Keratinocyte (primary cell): ENCODE data around the gene RIMKLA. TPM values are rescaled to one million over a fixed set of nuclear protein-coding genes. Genes with fewer than 3 reads are reported as not detected.
A peak's percentile ranks its signal among the peaks of the same experiment; 100 is the strongest.

Source experiments
- DNase-seq: peaks from one replicate; pipeline ENCODE4 v3.0.0-alpha.2; 2011; ENCODE audit warnings: low read depth, missing footprints, low spot score
- FAIRE-seq: peaks from 2 replicates; lab custom pipeline; 2011; peaks lifted over from hg19 to GRCh38; lab: Jason Lieb, UNC
- H2AFZ ChIP-seq: 2 replicates; pipeline ENCODE4 v1.6.0; 2012; ENCODE audit warnings: low read length, control low read depth, inconsistent platforms; ENCODE audit not compliant: control insufficient read depth
- H3K27ac ChIP-seq: 2 replicates; pipeline ENCODE4 v1.5.1; 2011; ENCODE audit warnings: low read length; ENCODE audit not compliant: control insufficient read depth, insufficient read depth
- H3K27me3 ChIP-seq: 3 replicates; pipeline ENCODE4 v1.6.0; 2011; ENCODE audit warnings: low read length; ENCODE audit not compliant: control insufficient read depth, insufficient read depth; ENCODE audit errors: extremely low read depth
- H3K36me3 ChIP-seq, 2 experiments: 2 replicates in 1 of 2; 3 replicates in 1 of 2; pipeline ENCODE4 v1.5.1; 2011; ENCODE audit warnings: low read length in 2 of 2, mild to moderate bottlenecking in 1 of 2; ENCODE audit not compliant: control insufficient read depth in 2 of 2, insufficient read depth in 2 of 2; ENCODE audit errors: extremely low read depth in 1 of 2
- H3K4me1 ChIP-seq: 3 replicates; pipeline ENCODE4 v1.5.1; 2011; ENCODE audit warnings: low read length; ENCODE audit not compliant: control insufficient read depth, insufficient read depth; ENCODE audit errors: extremely low read depth
- H3K4me2 ChIP-seq: 3 replicates; pipeline ENCODE4 v1.6.0; 2011; ENCODE audit warnings: low read depth, low read length; ENCODE audit not compliant: control insufficient read depth, insufficient read depth; ENCODE audit errors: extremely low read depth
- H3K4me3 ChIP-seq, 3 experiments: fragments of 200-600 bp in 1 of 3; sonication (generic) in 1 of 3; 2 replicates in 2 of 3; 3 replicates in 1 of 3; pipeline ENCODE4 v1.5.1; 2011 to 2016; ENCODE audit warnings: low read length in 3 of 3, mild to moderate bottlenecking in 3 of 3, control low read depth in 2 of 3, inconsistent platforms in 1 of 3, low read depth in 1 of 3, mixed read lengths in 1 of 3, mixed run types in 1 of 3, moderate library complexity in 1 of 3; ENCODE audit not compliant: control insufficient read depth in 2 of 3, insufficient read depth in 2 of 3; ENCODE audit errors: extremely low read depth in 1 of 3
- H3K79me2 ChIP-seq: 2 replicates; pipeline ENCODE4 v1.6.0; 2012; ENCODE audit warnings: low read length; ENCODE audit not compliant: control insufficient read depth, insufficient read depth
- H3K9ac ChIP-seq: 3 replicates; pipeline ENCODE4 v1.6.0; 2011; ENCODE audit warnings: low read length; ENCODE audit not compliant: control insufficient read depth, insufficient read depth; ENCODE audit errors: extremely low read depth
- H3K9me1 ChIP-seq: 3 replicates; pipeline ENCODE4 v1.6.0; 2011; ENCODE audit warnings: low read length; ENCODE audit not compliant: control insufficient read depth, insufficient read depth; ENCODE audit errors: extremely low read depth
- H3K9me3 ChIP-seq: 2 replicates; pipeline ENCODE4 v1.5.1; 2012; ENCODE audit warnings: low read depth, low read length; ENCODE audit not compliant: control insufficient read depth
- H4K20me1 ChIP-seq: 3 replicates; pipeline ENCODE4 v1.6.0; 2011; ENCODE audit warnings: low read length; ENCODE audit not compliant: control insufficient read depth, insufficient read depth; ENCODE audit errors: extremely low read depth
- EZH2 ChIP-seq: IDR thresholded peaks from one replicate; pipeline ENCODE4 v1.6.1; 2012; ENCODE audit warnings: inconsistent platforms, mild to moderate bottlenecking, low read length, moderate library complexity
- dilution Hi-C: fragments of 300-500 bp; cut with MboI; formaldehyde crosslinking; loops from one replicate; pipeline ENCODE4 v1.7.0; 2020; ENCODE audit warnings: low sequenced_read_pairs; ENCODE audit not compliant: extremely low pct_ligation_motif_present
- polyA plus RNA-seq, 5 experiments: library from polyadenylated mRNA; depleted of rRNA in 3 of 5; stranded (reverse) in 3 of 5; stranded (forward) in 1 of 5; unstranded in 1 of 5; fragments of >200 nt; gene quantifications; 1 replicate in 1 of 5; 2 replicates in 3 of 5; 3 replicates in 1 of 5; pipeline versions ENCODE4 v1.2.1 to v1.2.3, GENCODE V29; 2011 to 2012; ENCODE audit warnings: missing spikeins in 2 of 5, low read depth in 1 of 5, low replicate concordance in 1 of 5
- TF ChIP-seq, protein P1 (sequence below), 3 experiments: IDR thresholded peaks in 1 of 3; conservative IDR thresholded peaks in 1 of 3; optimal IDR thresholded peaks in 1 of 3; 2 replicates in 2 of 3; 3 replicates in 1 of 3; pipeline versions ENCODE3 to v1.5.1; 2011; ENCODE audit warnings: low read length in 3 of 3, mild to moderate bottlenecking in 3 of 3, moderate library complexity in 2 of 3, control low read depth in 1 of 3, inconsistent platforms in 1 of 3; ENCODE audit not compliant: insufficient read depth in 2 of 3; ENCODE audit errors: extremely low read depth in 1 of 3

The RIMKLA gene
- polyA plus RNA-seq, 1 donor (not counting 4 experiments of a cell fraction or from before 2014, with no cell fraction given): not detected

DNA sequence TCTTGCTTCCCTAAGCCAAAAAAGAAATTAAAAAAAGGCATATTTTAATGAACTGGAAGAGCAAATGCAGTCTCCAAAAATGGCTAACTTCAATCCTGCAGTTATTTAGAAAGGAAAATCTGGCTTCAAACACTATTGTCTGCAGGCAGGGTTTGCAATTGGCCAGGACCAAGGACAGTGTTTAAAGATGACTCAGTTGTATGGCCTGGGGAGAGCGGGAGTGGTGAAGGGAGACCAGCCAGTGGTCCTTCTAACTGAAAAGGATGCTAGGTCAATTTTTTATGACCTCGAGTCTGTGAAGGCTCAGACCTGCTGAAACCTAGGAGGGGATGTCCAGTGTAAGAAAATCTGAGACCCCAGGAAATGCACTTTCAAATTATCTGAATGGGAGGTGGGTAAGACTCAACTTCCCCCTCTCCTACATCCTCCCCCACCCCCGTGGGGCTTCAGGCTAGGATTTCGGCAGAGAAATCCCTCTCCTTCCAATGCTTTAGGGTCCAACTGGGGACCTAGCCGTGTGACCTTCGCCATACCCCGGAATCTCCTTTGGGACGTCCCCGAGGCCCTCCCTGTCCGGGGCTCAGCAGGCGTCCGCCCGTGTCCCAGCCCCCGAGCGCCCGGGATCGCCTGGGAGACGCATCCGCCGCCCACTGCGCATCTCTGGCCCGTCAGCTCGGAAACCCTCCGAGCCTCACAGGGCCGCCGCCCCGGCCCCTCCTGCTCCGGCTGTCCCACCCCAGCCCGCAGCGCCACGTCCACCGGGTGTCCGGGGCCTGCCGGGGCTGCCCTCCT lies 602 bp upstream of the RIMKLA start:
- DNase-seq (no peak), FAIRE-seq (no peak)
- Histone ChIP-seq H3K9me1 (no peaks in the 10 kb centered on the region), H3K9me3 (no peaks in the 10 kb centered on the region), H2AFZ (no peak overlapping the region), H3K4me2 (peak overlapping the region; percentile 50), H3K4me3 (peak overlapping the region in 2 of 3 experiments; percentile 13 to 22), H4K20me1 (no peaks in the 10 kb centered on the region), H3K79me2 (no peaks in the 10 kb centered on the region), H3K4me1 (peaks cover 2% of the 10 kb centered on the region), H3K9ac (no peak overlapping the region), H3K27me3 (peaks cover 23% of the 10 kb centered on the region), H3K27ac (no peak overlapping the region), H3K36me3 (no peaks in the 10 kb centered on the region)
- dilution Hi-C loops: no loop called here
- TF ChIP-seq, protein P1, sequence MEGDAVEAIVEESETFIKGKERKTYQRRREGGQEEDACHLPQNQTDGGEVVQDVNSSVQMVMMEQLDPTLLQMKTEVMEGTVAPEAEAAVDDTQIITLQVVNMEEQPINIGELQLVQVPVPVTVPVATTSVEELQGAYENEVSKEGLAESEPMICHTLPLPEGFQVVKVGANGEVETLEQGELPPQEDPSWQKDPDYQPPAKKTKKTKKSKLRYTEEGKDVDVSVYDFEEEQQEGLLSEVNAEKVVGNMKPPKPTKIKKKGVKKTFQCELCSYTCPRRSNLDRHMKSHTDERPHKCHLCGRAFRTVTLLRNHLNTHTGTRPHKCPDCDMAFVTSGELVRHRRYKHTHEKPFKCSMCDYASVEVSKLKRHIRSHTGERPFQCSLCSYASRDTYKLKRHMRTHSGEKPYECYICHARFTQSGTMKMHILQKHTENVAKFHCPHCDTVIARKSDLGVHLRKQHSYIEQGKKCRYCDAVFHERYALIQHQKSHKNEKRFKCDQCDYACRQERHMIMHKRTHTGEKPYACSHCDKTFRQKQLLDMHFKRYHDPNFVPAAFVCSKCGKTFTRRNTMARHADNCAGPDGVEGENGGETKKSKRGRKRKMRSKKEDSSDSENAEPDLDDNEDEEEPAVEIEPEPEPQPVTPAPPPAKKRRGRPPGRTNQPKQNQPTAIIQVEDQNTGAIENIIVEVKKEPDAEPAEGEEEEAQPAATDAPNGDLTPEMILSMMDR (optimal IDR thresholded peaks at IDR 0.05 in 1 of 3, IDR thresholded peaks at IDR 0.05 in 1 of 3, conservative IDR thresholded peaks at IDR 0.05 in 1 of 3; ENCODE audit: extremely low read depth in 1 of 3, insufficient read depth in 2 of 3, low read length in 3 of 3): no peak
- no peak for TF ChIP-seq EZH2

DNA sequence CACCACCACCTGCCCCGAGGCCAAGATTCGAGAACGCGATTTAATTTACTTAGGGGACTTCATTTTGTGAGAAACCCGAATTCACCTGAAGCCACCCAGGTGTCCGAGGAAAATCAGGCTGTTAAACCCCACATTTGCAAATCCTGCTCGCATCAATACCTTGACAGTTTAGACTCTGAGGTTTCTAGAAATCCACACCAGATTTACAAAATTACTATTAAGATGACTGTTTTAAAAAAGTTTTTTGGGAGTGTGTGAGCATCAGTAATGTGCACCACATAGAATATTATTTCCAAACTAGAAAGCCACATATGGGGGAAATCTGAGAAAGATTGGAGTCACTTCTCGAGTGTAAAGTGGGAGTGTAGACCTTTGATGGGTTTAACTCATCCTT lies 685 bp downstream of the RIMKLA start:
- H3K9me1 ChIP-seq: no peaks in the 10 kb centered on the region
- H2AFZ ChIP-seq: no peak overlapping the region
- DNase-seq: no peak
- H3K27ac ChIP-seq: no peak overlapping the region
- no peak for FAIRE-seq
- H3K4me2 ChIP-seq: peak overlapping the region; percentile 58
- peaks cover 2% of the 10 kb centered on the region for H3K4me1 ChIP-seq
- dilution Hi-C loops: no loop called here
- H3K79me2 ChIP-seq: no peaks in the 10 kb centered on the region
- H3K27me3 ChIP-seq: peaks cover 23% of the 10 kb centered on the region
- H3K36me3 ChIP-seq: no peaks in the 10 kb centered on the region
- no peak overlapping the region for H3K4me3 ChIP-seq
- no peaks in the 10 kb centered on the region for H4K20me1 ChIP-seq
- TF ChIP-seq, protein P1 (optimal IDR thresholded peaks at IDR 0.05 in 1 of 3, IDR thresholded peaks at IDR 0.05 in 1 of 3, conservative IDR thresholded peaks at IDR 0.05 in 1 of 3; ENCODE audit: extremely low read depth in 1 of 3, insufficient read depth in 2 of 3, low read length in 3 of 3): no peak
- TF ChIP-seq EZH2: peak; percentile 88
- H3K9me3 ChIP-seq: no peaks in the 10 kb centered on the region
- H3K9ac ChIP-seq: no peak overlapping the region
